Stimulated activated CD4-positive, alpha-beta T cell treated with anti-CD3 and anti-CD28 coated beads, TNF-alpha, amount 100 ng/mL, for 24 hours (primary cell): ENCODE measurements around the gene PCGF3.
"Not testable (repeated sequence)": the region's sequence is repeated elsewhere in the genome, so short reads cannot be mapped to it uniquely, and the experiment has no call there.

ENCODE experiments used
- DNase-seq, 3 experiments: peaks; one replicate each; pipeline ENCODE4 v3.0.0-alpha.2; 2020; ENCODE audit warnings: low read depth in 3 of 3

PCGF3 gene

GRCh38 chr4:762211-763190, 56.9 kb downstream of the PCGF3 start:
- no peak for DNase-seq

DNA sequence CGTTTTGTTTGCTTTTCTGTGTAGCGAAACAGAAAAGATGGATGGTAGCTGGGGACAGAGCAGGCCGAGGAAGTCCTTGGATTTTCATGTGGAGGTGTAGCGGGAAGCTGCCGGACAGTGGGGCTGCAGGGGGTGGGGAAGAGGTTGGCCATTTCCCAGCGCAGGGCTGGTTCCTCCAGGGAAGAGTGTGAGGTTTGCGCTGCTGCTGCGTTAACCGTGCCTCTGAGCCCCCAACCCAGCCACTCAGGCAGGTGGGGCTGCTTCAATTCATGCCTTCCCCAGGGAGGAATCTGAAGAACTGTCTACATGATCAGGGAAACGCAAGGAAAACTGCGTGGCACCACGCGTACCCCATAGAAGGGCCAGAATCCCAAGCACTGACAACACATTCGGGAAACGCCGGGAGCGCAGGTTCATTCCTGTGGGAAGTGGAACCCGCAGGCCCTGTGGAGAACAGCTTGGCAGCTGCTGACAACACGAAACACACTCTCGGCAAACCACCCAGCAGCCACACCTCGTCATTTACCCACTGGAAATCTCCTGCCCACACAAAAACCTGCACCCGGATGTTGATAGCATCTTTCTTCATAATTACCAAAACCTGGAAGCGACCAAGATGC, 57.7 kb downstream of the PCGF3 start:
- DNase-seq: no peak

DNA sequence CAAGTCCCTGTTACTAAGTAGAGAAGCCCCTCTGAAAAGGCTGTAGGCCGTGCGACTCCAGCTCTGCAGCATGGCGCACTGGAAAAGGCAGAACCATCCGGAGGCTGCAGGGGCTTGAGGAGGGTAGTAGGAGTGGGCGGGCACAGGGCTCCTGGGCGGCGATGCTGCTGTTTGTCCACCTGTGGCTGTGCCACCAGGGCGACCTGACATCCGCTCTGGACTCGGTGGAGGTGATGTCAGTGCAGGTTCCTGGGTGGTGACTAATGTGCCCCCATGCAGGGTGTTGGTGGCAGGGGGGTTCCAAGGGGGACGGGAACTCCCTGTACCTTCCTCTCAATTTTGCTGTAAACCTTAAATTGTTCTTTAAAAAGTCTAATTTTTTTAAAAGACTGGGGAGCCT, 58.3 kb downstream of the PCGF3 start:
- DNase-seq: no peak

- no peak for DNase-seq
Observed at GRCh38 chr4:764405-765169, 59.0 kb downstream of the PCGF3 start.

DNA sequence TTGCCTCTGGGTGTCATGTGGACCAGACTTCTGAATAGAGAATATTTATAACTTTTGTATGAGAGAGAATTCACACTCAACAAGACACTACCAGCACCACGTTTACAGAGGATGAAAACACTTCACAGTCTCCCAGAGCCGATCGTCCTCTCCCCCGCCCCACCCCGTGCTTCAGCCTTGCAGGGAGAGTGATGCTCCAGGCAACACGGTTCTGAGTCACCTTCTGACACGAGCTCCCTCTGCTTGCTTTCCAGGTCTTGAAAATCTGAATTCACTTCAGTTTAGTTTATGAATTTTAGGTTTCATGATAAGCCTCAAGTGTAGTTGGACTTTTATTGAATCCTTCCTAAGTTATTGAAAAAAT, 60.5 kb downstream of the PCGF3 start:
- no peak for DNase-seq

DNA sequence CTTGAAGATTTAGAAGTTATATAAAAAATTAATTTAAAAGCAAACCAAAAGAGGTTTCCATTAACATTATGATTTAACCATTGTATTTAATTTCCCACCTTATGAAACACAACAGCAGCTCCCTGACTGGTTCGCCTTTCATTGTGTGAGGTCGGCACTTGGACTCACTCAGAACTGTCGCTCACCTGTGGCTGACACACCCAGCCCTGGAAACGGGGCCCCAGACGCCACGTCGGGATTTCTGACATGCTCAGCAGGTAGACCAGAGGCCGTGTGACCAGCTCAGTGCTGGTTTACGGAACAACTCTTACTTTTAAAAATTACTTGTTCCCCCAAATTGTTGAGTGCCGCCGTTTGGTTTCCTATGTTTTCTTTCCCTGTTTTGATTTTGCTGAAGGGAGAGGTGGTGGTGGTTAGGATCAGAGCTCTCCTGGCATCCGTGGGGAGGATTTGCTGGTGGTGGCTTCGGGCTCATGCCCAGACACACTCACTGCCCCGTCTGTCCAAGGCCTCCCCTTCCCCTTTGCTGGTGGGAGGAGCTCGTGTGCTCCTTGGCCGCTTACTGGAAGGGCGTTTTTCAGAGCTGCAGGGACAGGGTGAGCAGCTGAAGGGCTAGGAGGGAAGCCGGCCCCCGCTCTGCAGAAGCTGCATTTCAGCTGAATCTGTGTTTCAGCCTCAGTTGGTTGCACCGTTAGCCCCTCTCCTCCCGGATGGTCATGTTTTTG, 61.1 kb downstream of the PCGF3 start:
- no peak for DNase-seq

- DNase-seq: no peak
Observed at GRCh38 chr4:768076-768475, 62.4 kb downstream of the PCGF3 start.

GRCh38 chr4:768995-769394, 63.4 kb downstream of the PCGF3 start:
- no peak for DNase-seq

DNA sequence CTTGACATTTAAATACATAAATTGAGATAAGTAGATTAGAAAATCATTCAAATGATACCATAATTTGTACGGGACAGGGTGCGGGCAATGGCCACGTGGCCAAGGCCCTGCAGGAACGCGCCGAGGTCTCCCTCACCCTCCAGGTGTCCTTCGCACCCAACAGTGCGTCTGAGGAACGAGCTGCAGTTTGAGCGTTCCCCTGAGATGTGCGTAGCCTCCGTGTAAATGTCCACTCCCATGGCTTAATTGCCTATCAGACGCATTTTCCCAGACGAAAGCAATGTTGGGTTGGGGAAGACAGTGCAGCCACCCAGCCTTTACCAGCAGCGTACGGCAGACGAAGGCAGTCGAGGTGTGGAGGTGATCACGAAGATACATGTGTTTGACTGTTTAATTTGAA, 63.9 kb downstream of the PCGF3 start:
- no peak for DNase-seq

GRCh38 chr4:770022-770421, 64.4 kb downstream of the PCGF3 start:
- DNase-seq: no peak

DNA sequence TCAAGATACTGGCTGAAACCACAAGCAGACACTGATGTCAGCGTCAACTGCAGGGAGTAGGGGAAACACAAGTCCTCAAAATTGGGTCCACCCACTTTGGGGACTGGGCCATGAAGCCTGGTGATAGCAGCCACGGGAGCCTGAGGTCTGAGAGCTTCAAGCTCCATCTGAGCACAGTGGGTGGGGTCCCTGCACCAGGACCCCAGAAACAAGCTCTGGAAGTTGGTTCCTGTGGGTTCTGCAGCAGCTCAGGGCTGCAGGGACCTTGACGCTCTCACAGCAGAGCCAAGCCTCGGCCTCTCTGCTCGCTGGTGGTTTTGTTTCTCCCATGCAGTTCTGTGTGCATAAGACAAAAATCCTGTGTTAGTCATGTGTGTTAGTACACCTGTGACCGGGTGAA, 65.8 kb downstream of the PCGF3 start:
- no peak for DNase-seq

DNA sequence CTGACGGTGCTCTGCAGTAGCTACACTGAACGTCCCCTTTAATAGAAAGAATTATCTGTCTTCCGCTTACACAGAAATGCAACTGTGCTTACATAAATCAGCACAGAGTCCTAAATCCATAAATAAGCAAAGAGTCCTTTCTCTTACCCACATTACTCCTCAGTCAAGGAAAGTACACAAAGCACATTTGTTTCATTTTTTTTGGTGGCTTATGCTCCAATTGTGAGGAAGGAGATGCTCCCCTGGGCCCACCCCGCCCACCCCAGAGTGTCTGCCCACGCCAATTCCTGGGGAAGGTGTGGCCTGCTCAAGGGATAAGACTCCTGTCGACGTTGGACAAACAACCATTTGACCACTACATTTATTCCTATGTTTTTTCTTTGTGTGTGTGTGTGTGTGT, 66.5 kb downstream of the PCGF3 start:
- DNase-seq: no peak

DNA sequence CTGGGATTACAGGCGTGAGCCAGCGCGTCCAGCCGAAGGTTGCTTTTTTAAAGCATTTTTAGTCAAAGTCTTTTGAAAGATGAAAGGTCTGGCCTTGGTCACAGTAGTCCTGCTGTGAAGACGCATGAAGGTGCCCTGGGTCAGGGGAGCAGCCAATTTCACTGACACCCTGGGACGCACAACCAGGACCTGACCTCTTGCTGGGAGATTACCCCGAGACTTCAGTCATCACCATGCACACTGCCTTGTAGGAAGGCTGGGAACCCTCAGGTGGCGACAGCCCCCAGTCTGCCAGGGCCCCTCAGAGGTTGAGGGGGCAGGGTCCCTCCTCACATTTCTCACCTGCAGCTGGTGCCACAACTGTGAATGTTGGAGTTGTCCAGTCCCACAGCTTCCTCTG, 67.1 kb downstream of the PCGF3 start:
- no peak for DNase-seq

GRCh38 chr4:773214-773613, 67.6 kb downstream of the PCGF3 start:
- no peak for DNase-seq

- DNase-seq: not testable (repeated sequence)
Observed at GRCh38 chr4:774419-775092, 68.9 kb downstream of the PCGF3 start.

DNA sequence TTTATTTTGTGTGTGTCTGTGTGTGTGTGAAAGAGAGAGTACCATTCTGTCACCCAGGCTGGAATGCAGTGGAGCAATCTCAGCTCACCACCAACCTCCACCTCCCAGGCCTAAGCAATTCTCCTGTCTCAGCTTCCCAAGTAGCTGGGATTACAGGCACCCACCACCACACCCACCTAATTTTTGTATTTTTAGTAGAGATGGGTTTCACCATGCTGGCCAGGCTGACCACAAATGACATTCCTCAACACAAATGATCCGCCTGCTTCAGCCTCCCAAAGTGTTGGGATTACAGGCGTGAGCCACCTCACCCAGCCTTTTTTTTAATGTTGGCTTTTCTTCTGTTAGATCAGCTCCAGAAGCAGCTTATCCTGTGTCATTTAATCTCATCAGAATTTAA, 69.9 kb downstream of the PCGF3 start:
- not testable (repeated sequence) for DNase-seq

- DNase-seq: no peak
Observed at GRCh38 chr4:776743-777441, 71.3 kb downstream of the PCGF3 start.

- no peak for DNase-seq
Observed at GRCh38 chr4:777520-778262, 72.1 kb downstream of the PCGF3 start.

GRCh38 chr4:779555-779954, 73.9 kb downstream of the PCGF3 start:
- no peak for DNase-seq

DNA sequence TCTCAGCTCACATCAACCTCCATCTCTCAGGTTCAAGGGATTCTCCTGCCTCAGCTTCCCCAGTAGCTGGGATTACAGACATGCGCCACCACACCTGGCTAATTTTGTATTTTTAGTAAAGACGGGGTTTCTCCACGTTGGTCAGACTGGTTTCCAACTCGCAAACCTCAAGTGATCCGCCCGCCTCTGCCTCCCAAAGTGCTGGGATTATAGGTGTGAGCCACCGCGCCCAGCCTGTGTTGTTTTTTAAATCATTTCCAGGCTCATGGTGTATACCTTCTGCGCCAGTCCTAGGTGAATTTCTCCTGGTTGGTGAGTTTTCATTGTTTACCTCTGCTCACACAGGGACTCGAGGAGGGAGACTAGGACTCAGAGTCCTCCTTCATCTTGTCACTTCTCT, 74.6 kb downstream of the PCGF3 start:
- not testable (repeated sequence) for DNase-seq
